Mucosa of stomach (tissue), 1 donor: ENCODE results near the gene CRISPLD2.

ENCODE experiments used
- H3K27me3 ChIP-seq: one replicate; pipeline ENCODE4 v1.7.0; 2013; ENCODE audit warnings: mild to moderate bottlenecking, low read length; ENCODE audit not compliant: control insufficient read depth, insufficient read depth
- H3K36me3 ChIP-seq: one replicate; pipeline ENCODE4 v1.7.0; 2013; ENCODE audit warnings: low read length; ENCODE audit not compliant: control insufficient read depth, insufficient read depth
- H3K4me1 ChIP-seq: one replicate; pipeline ENCODE4 v1.7.0; 2013; ENCODE audit warnings: mild to moderate bottlenecking, low read length; ENCODE audit not compliant: control insufficient read depth, insufficient read depth
- H3K4me3 ChIP-seq: one replicate; pipeline ENCODE4 v1.7.0; 2013; ENCODE audit warnings: low read length
- H3K9ac ChIP-seq: one replicate; pipeline ENCODE4 v1.7.0; 2013; ENCODE audit warnings: mild to moderate bottlenecking, low read length, moderate library complexity
- H3K9me3 ChIP-seq: one replicate; pipeline ENCODE4 v1.7.0; 2013; ENCODE audit warnings: mild to moderate bottlenecking, low read length, moderate library complexity; ENCODE audit not compliant: control insufficient read depth
- donor health status: Pancreatic carcinoma.

The CRISPLD2 gene

DNA sequence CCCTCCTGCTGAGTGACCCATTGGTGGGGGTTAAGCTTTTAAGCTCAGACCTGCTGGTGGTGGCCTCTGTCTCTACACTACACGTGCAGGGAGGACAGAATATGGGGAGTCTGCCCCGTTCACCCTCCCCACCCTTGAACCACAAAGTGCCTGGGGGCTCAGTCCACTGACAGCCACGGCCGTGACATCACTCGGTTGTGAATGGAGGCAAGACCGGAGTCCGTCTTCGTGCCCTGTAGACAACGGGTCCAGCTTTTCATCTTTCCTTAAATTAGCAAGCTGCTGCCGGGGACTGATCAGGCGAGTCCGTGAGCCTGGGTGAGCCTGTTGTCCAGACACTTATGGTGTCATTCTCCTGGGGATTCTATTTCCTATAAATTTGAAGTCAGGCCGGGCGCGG lies 67.4 kb downstream of the CRISPLD2 start:
- H3K9me3 ChIP-seq: no peaks in the 10 kb centered on the region
- H3K4me1 ChIP-seq: peaks cover 27% of the 10 kb centered on the region
- H3K9ac ChIP-seq: no peak overlapping the region
- no peaks in the 10 kb centered on the region for H3K36me3 ChIP-seq
- no peak overlapping the region for H3K4me3 ChIP-seq
- no peaks in the 10 kb centered on the region for H3K27me3 ChIP-seq

DNA sequence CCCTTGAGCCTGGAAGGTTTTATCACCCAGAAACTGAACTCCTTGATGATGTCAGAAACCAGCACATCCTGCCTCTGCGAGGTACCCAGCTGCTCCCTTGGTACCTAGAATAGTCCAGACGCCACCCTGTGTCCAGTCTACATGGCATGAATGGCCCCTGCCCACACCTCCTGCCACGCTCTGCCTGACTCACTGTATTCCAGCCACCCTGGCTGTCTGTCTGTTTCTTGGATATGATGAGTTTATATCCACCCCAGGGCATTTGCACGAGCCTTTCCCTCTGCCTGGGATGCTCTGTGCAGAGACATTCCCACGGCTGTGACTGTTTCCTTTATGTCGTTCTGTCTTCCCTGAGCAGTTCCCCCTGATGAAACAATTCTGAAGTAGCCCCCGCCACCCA lies 68.7 kb downstream of the CRISPLD2 start:
- no peak overlapping the region for H3K9ac ChIP-seq

DNA sequence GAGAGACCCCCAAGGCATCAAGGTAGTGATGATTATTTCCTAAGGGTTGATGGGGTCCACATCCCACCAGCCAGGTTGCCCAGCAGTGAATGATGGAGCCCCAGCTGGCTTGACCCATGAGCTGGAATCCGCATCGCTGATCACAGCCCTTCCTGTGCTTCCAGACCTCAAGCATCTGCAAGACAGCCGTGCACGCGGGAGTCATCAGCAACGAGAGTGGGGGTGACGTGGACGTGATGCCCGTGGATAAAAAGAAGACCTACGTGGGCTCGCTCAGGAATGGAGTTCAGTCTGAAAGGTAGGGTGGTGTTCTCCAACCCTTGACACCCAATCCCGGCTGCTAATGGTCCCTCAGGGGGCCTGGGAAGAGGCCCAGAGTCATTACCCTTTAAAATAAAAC lies 69.3 kb downstream of the CRISPLD2 start:
- Histone ChIP-seq H3K9ac (no peak overlapping the region), H3K4me1 (peaks cover 16% of the 10 kb centered on the region), H3K4me3 (no peak overlapping the region), H3K36me3 (no peaks in the 10 kb centered on the region), H3K9me3 (no peaks in the 10 kb centered on the region), H3K27me3 (no peaks in the 10 kb centered on the region)

More for the DNA sequence above, 68.7 kb downstream of the CRISPLD2 start:
- Histone ChIP-seq H3K4me1 (peaks cover 22% of the 10 kb centered on the region), H3K36me3 (no peaks in the 10 kb centered on the region), H3K4me3 (no peak overlapping the region), H3K27me3 (no peaks in the 10 kb centered on the region), H3K9me3 (no peaks in the 10 kb centered on the region)

DNA sequence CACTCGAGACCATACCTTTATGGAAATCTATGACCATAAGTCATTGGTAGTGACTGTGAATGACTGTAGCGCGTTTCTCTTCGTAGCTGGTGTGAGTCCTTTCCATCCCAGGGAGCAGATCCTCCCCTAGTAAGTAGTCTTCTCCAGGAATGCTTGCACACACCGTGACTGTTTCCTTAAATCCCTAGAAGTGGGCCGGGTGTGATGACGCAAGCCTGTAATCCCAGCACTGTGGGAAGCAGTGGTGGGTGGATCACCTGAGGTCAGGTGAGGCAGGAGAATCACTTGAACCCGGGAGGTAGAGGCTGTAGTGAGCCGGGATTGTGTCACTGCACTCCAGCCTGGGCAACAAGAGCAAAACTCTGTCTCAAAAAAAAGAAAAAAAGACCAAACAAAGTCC lies 70.6 kb downstream of the CRISPLD2 start:
- Histone ChIP-seq H3K4me1 (peaks cover 3% of the 10 kb centered on the region), H3K9ac (no peak overlapping the region), H3K9me3 (no peaks in the 10 kb centered on the region), H3K27me3 (no peaks in the 10 kb centered on the region), H3K4me3 (no peak overlapping the region), H3K36me3 (no peaks in the 10 kb centered on the region)

DNA sequence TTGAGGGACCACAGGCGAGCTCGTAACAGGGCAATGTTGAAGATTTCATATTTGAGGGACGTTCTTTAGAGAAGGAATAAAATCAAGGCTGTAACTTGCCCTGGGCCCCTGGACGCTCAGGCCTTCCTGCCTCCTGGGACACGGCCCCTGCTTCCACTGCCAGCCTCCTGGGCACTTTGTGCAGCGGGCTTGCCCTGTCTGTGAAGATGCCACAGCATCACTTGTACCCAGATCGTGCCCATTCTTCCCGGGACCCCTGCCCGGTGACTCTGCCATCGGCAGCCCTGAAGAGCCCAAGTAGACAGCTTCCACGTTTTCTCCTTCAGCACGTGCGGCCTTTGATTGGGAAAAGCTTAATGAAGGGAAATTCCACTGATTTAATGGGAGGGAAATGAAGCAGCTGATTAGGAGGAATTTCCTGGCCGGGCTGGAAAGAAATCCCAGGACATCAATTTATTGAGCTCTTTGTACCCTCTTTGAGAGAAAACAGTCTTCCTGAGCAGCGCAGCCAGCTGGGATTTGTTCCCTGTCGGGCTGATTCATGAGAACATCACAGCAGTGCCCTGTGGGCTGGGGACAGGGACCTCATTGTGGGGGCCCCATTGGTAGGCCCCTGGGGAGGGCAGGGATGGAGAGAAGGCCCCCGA lies 71.5 kb downstream of the CRISPLD2 start:
- Histone ChIP-seq H3K9ac (no peak overlapping the region), H3K27me3 (no peaks in the 10 kb centered on the region), H3K9me3 (no peaks in the 10 kb centered on the region), H3K36me3 (no peaks in the 10 kb centered on the region), H3K4me3 (no peak overlapping the region), H3K4me1 (no peaks in the 10 kb centered on the region)

DNA sequence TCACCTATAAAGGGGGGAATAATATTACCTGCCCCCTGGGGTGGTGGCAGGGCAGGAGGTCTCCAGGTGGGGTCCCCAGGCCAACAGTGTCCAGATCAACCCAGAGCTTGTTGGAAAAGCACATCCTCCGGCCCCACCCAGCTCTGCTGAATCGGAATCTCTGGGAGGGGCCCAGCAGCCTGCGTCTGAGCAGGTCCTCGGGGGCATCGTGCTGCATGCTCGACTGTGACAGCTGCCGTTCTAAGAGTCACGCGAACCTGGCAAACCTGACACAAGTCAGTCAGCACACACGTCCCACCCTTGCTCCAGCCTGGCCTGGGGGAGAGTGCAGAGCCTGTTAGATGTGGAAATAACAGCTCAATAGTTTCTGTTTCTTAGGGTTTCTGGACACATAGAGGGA lies 72.3 kb downstream of the CRISPLD2 start:
- Histone ChIP-seq H3K27me3 (no peaks in the 10 kb centered on the region), H3K9me3 (no peaks in the 10 kb centered on the region), H3K4me3 (no peak overlapping the region), H3K36me3 (no peaks in the 10 kb centered on the region), H3K4me1 (no peaks in the 10 kb centered on the region), H3K9ac (no peak overlapping the region)

DNA sequence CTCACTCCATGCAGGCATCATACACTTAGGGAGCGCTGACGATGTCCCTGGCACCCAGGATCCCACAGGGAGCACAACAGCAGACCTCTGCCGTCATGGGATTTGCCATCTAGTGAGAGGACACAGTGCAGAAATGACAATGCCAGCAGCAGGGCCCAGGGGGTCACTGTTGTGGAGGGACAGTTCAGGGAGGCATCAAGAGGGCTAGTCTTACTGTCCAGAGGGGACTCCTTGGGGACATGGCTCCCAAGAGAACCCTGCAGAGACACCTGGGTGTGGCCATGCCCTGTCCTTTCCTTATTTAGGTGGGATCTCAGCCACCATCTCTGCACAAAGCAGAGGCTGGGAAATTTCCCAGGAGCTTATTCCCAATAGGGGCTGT lies 73.7 kb downstream of the CRISPLD2 start:
- H3K4me1 ChIP-seq: peaks cover 3% of the 10 kb centered on the region
- H3K9me3 ChIP-seq: no peaks in the 10 kb centered on the region
- no peaks in the 10 kb centered on the region for H3K27me3 ChIP-seq
- no peaks in the 10 kb centered on the region for H3K36me3 ChIP-seq
- no peak overlapping the region for H3K4me3 ChIP-seq
- no peak overlapping the region for H3K9ac ChIP-seq

DNA sequence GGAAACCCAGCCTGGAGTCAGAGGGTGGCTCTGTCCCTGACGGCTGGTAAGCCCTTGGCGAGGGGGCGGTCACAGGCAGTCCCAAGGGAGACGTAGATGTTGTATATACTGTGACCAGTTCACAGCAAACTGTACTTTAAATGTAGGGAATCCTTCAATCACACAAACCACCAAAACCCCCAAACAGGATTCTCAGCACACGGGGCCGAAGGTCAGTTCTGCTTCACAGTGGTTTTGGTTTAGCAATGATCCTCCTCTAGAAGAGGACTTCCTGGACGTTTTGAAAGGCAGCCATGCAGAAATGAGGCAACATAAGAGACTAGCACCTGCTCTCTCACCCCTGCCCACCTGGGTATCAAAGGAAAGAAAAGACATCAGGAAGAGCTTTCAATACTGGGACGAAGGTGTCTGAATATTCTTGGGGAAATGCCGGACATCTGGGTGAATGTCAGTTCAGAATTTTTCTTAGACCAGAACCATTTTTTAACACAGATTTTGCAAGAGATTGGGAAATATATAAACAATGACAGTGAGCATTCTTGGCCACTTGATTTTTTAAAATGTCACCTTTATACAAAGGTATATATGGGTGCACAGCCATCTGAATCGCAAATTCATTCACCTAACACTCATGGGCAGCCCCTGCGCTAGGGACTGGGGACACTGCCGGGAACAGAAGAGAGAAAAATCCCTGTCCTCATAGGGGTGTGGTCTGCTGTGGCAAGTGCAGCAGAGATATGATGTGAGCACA lies 74.2 kb downstream of the CRISPLD2 start:
- Histone ChIP-seq H3K4me3 (no peak overlapping the region), H3K36me3 (no peaks in the 10 kb centered on the region), H3K27me3 (no peaks in the 10 kb centered on the region)

DNA sequence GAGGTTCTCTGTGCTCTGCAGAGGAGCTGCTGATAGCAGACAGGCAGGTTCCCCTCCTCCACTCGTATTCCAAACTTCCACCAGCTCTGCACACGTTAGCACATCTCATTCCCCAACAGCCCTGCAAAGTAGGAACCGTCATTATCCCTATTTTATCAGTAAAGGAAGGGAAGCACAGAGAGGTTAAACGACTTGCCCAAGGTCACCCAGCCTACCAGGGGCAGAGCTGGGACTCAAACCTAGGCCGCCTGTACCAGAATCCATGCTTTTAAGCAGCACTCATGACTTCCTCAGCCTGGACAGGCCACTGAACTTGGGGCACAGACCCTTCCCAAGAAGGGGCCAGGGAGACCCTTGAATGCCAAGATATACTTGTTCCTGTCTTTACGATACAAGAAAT lies 75.2 kb downstream of the CRISPLD2 start:
- peaks cover 4% of the 10 kb centered on the region for H3K4me1 ChIP-seq
- H3K27me3 ChIP-seq: no peaks in the 10 kb centered on the region
- no peaks in the 10 kb centered on the region for H3K9me3 ChIP-seq
- H3K4me3 ChIP-seq: no peak overlapping the region
- no peaks in the 10 kb centered on the region for H3K36me3 ChIP-seq
- no peak overlapping the region for H3K9ac ChIP-seq

More for the DNA sequence above, 74.2 kb downstream of the CRISPLD2 start:
- no peaks in the 10 kb centered on the region for H3K9me3 ChIP-seq
- H3K9ac ChIP-seq: no peak overlapping the region
- peaks cover 4% of the 10 kb centered on the region for H3K4me1 ChIP-seq

DNA sequence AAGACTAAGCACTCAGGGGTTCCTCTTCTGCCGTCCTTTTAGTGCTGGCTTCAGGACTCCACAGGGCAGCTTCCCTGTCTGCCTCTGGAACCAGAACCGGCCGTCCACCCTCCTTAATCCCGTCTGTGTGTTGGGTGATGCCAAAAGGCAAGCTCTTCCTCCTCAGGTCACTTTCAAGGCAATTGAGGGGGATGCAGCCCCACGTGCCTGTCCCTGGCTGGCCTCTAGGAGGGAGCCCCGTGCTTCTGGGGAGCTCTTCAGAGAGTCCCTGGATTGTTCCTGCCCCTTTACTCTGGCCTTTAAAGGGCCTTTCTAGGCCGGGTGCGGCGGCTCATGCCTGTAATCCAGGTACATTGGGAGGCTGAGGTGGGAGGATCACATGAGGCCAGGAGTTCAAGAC lies 77.1 kb downstream of the CRISPLD2 start:
- H3K36me3 ChIP-seq: no peaks in the 10 kb centered on the region

DNA sequence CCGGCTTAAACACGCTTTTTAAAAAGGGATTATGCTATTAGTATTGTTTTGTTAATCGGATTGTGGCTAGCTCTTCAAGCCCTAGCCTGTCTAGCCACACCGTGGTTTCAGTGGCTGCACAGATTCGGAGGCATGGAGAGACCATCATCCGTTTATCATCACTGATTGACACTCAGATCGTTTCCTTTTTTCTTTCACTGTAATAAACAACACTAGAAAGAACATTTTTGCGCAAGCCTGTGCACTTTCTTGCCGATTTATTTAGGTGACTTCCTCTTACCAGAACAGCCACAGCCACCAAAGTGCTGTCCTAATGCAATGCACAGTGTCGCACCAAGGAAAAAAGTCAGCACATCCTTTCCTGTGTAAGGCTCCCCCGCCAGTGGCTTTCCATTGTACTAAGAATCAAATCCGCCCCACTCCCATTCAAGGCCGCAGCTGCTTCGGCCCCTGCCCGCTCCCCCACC lies 78.2 kb downstream of the CRISPLD2 start:
- no peak overlapping the region for H3K4me3 ChIP-seq
- H3K9me3 ChIP-seq: no peaks in the 10 kb centered on the region
- H3K9ac ChIP-seq: no peak overlapping the region
- no peaks in the 10 kb centered on the region for H3K27me3 ChIP-seq
- no peaks in the 10 kb centered on the region for H3K36me3 ChIP-seq
- H3K4me1 ChIP-seq: peaks cover 4% of the 10 kb centered on the region

More for the DNA sequence above, 77.1 kb downstream of the CRISPLD2 start:
- no peaks in the 10 kb centered on the region for H3K27me3 ChIP-seq
- peaks cover 4% of the 10 kb centered on the region for H3K4me1 ChIP-seq
- H3K9ac ChIP-seq: no peak overlapping the region
- H3K9me3 ChIP-seq: no peaks in the 10 kb centered on the region
- H3K4me3 ChIP-seq: no peak overlapping the region

DNA sequence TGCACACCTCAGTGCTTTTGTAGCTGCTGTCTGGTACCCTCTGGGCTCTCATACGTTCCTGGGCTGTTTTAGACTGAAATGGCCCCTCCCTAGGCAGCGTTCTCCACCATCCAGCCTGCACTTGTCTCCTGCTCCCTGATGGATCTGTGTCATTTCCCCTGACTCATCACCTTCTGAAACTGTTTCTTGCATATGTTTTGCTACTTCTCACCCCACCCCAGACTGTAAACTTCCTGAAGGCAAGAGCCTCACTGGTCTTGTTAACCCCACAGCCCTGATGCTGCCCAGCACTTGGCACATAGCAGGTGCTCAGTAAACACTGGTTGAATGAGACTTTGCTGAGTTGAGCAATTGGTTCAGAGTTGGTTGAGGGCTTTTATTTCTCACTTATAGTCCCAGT lies 78.7 kb downstream of the CRISPLD2 start:
- H3K4me3 ChIP-seq: no peak overlapping the region
- no peaks in the 10 kb centered on the region for H3K9me3 ChIP-seq
- H3K4me1 ChIP-seq: peaks cover 4% of the 10 kb centered on the region
- no peaks in the 10 kb centered on the region for H3K27me3 ChIP-seq
- H3K9ac ChIP-seq: no peak overlapping the region
- no peaks in the 10 kb centered on the region for H3K36me3 ChIP-seq
